Thymus (tissue), 11 donors: ENCODE measurements around the gene MYO1E. TPM values are rescaled to one million over a fixed set of nuclear protein-coding genes. Genes with fewer than 3 reads are reported as not detected.

ENCODE experiments used
- DNase-seq, 9 donors: peaks; one replicate each; pipeline ENCODE4 v3.0.0-alpha.2; 2013; ENCODE audit warnings: low spot score in 9 of 9, low read depth in 6 of 9, missing footprints in 1 of 9
- H3K27ac ChIP-seq, 2 donors: one replicate each; pipeline ENCODE4 v1.5.1; 2013; ENCODE audit warnings: control low read depth in 1 of 2, low read depth in 1 of 2, low read length in 1 of 2, mild to moderate bottlenecking in 1 of 2, moderate library complexity in 1 of 2
- H3K27me3 ChIP-seq, 2 donors: one replicate each; pipeline ENCODE4 v1.5.1; 2013; ENCODE audit warnings: low read length in 1 of 2; ENCODE audit not compliant: control insufficient read depth in 2 of 2, insufficient read depth in 1 of 2
- H3K36me3 ChIP-seq, 2 donors: one replicate each; pipeline ENCODE4 v1.5.1; 2013; ENCODE audit warnings: low read length in 1 of 2, mild to moderate bottlenecking in 1 of 2, moderate library complexity in 1 of 2; ENCODE audit not compliant: control insufficient read depth in 2 of 2, insufficient read depth in 2 of 2
- H3K4me1 ChIP-seq, 2 donors: one replicate each; pipeline ENCODE4 v1.5.1; 2013; ENCODE audit warnings: low read length in 2 of 2; ENCODE audit not compliant: control insufficient read depth in 2 of 2, insufficient read depth in 2 of 2
- H3K4me3 ChIP-seq, 2 donors: one replicate each; pipeline ENCODE4 v1.5.1; 2013; ENCODE audit warnings: low read length in 2 of 2, control low read depth in 1 of 2, mild to moderate bottlenecking in 1 of 2
- H3K9me3 ChIP-seq, 2 donors: one replicate each; pipeline ENCODE4 v1.5.1; 2013; ENCODE audit warnings: low read length in 1 of 2, mild to moderate bottlenecking in 1 of 2; ENCODE audit not compliant: control insufficient read depth in 2 of 2, insufficient read depth in 1 of 2
- WGBS: extraction: QIAGEN DNeasy Blood & Tissue Kit; methylation state at CpG from one replicate; pipeline ENCODE4 v1.1.7; 2013; 5-methylcytosine and 5-hydroxymethylcytosine counted together
- polyA plus RNA-seq: library from polyadenylated mRNA; stranded (reverse); fragments of 200-250 nt; gene quantifications from one replicate; pipeline ENCODE4 v1.2.3, GENCODE V29; 2013
- total RNA-seq: library from RNA; stranded (reverse); fragments of 120-200 nt; gene quantifications from one replicate; pipeline ENCODE4 v1.2.4, GENCODE V29; 2013
- donor health status: healthy.

The MYO1E gene
- total and polyA plus RNA-seq, 2 donors: 15.5 to 59.8 TPM

GRCh38 chr15:59087731-59088130 is 284.9 kb downstream of the MYO1E start:
- DNase-seq: no peak
- Histone ChIP-seq H3K27me3 (no peaks in the 10 kb centered on the region), H3K27ac (no peak overlapping the region), H3K9me3 (no peaks in the 10 kb centered on the region), H3K36me3 (peaks cover 17 to 51% of the 10 kb centered on the region in 2 donors), H3K4me3 (no peak overlapping the region), H3K4me1 (no peaks in the 10 kb centered on the region)
- 97% methylated on average over 2 of the region's 2 CpGs for WGBS

Other genes starting within 250 kb of the MYO1E start
- gene LDHAL6B, start 166.0 kb downstream of the MYO1E start, total RNA-seq: not detected
- gene LDHAL6B, start 166.0 kb downstream of the MYO1E start, polyA plus RNA-seq: not detected
- 0.42 TPM for gene FAM81A, start 65.3 kb upstream of the MYO1E start, total RNA-seq
- 1.2 TPM for gene FAM81A, start 65.3 kb upstream of the MYO1E start, polyA plus RNA-seq
- gene GCNT3, start 238.9 kb upstream of the MYO1E start, total RNA-seq: 1.1 TPM
- gene GCNT3, start 238.9 kb upstream of the MYO1E start, polyA plus RNA-seq: 2.4 TPM